OCI-LY7 (cell line): Measurements from ENCODE around the gene ZNF276. TPM values are rescaled to one million over a fixed set of nuclear protein-coding genes. Genes with fewer than 3 reads are reported as not detected.

Source experiments
- BruUV-seq: library from RNA; stranded (reverse); fragments of 400-500 nt; replicated peaks from 2 replicates; lab custom pipeline; 2021; lab: Mats Ljungman, UMichigan
- CTCF ChIA-PET: fragments of 300-600 bp; sonication (Branson Sonifier 250); formaldehyde crosslinking; loops from one replicate; lab custom pipeline; 2022; ENCODE audit warnings: antibody characterized with exemption; ENCODE audit not compliant: unreplicated experiment; lab: Charles Lee
- POLR2A ChIA-PET: fragments of 300-600 bp; sonication (Branson Sonifier 250); formaldehyde crosslinking; loops from one replicate; lab custom pipeline; 2022; ENCODE audit warnings: antibody characterized with exemption; lab: Charles Lee
- DNase-seq: peaks from one replicate; pipeline ENCODE4 v3.0.0-alpha.2; 2015; ENCODE audit warnings: low spot score
- H2AFZ ChIP-seq: fragments of 200-600 bp; sonication (generic), shearing (Covaris generic); 2 replicates; pipeline ENCODE4 v1.6.1; 2014; ENCODE audit warnings: mild to moderate bottlenecking, antibody characterized with exemption, low read length, moderate library complexity
- H3K27ac ChIP-seq: fragments of 200-600 bp; sonication (generic); 2 replicates; pipeline ENCODE4 v1.5.1; 2014; ENCODE audit warnings: mixed run types, low read depth, mild to moderate bottlenecking, moderate library complexity, low read length, inconsistent platforms; ENCODE audit not compliant: poor library complexity, severe bottlenecking
- H3K36me3 ChIP-seq: fragments of 200-600 bp; sonication (generic); 2 replicates; pipeline ENCODE4 v1.6.1; 2014; ENCODE audit warnings: mild to moderate bottlenecking, antibody characterized with exemption, low read length, moderate library complexity, mixed read lengths; ENCODE audit not compliant: insufficient read depth
- H3K4me1 ChIP-seq: fragments of 200-600 bp; sonication (generic); 2 replicates; pipeline ENCODE4 v1.5.1; 2014; ENCODE audit warnings: mild to moderate bottlenecking, low read length; ENCODE audit not compliant: insufficient read depth, poor library complexity, severe bottlenecking
- H3K4me2 ChIP-seq: fragments of 200-600 bp; sonication (generic); 2 replicates; pipeline ENCODE4 v1.6.1; 2014; ENCODE audit warnings: mild to moderate bottlenecking, low read length
- H3K4me3 ChIP-seq: fragments of 200-600 bp; sonication (generic); 2 replicates; pipeline ENCODE4 v1.5.1; 2014; ENCODE audit warnings: mild to moderate bottlenecking, low read depth, low read length; ENCODE audit not compliant: poor library complexity, severe bottlenecking
- H3K79me2 ChIP-seq: fragments of 200-600 bp; sonication (generic); 2 replicates; pipeline ENCODE4 v1.6.1; 2016; ENCODE audit warnings: low read depth, mild to moderate bottlenecking, low read length, moderate library complexity, mixed read lengths; ENCODE audit not compliant: insufficient read depth
- H3K9me2 ChIP-seq: fragments of 200-600 bp; sonication (generic); 2 replicates; pipeline ENCODE4 v1.6.1; 2016; ENCODE audit warnings: mild to moderate bottlenecking, low read length, mixed read lengths; ENCODE audit not compliant: insufficient read depth
- H3K9me3 ChIP-seq: fragments of 200-600 bp; sonication (generic); 2 replicates; pipeline ENCODE4 v1.6.1; 2014; ENCODE audit warnings: mild to moderate bottlenecking, mixed run types, low read length, mixed read lengths
- H4K20me1 ChIP-seq: fragments of 200-600 bp; sonication (generic); 2 replicates; pipeline ENCODE4 v1.6.1; 2014; ENCODE audit warnings: mild to moderate bottlenecking, antibody characterized with exemption, low read length, moderate library complexity, mixed read lengths; ENCODE audit not compliant: insufficient read depth
- EZH2phosphoT487 ChIP-seq: fragments of 200-600 bp; sonication (generic); IDR thresholded peaks from 2 replicates; pipeline ENCODE4 v1.6.1; 2018; ENCODE audit warnings: low read depth, borderline replicate concordance, mild to moderate bottlenecking, mixed run types, antibody characterized with exemption, low read length, moderate library complexity, mixed read lengths
- intact Hi-C: fragments of 100-400 bp; cut with micrococcal nuclease; formaldehyde crosslinking; loops from one replicate; pipeline ENCODE4 v1.10.0; 2022; ENCODE audit not compliant: unreplicated experiment
- total RNA-seq, 2 experiments: library from RNA; depleted of rRNA in 1 of 2; stranded (reverse); fragments of >200 nt in 1 of 2; shearing (Covaris generic) in 1 of 2; gene quantifications; 2 replicates each; pipeline ENCODE4 v1.2.3, GENCODE V29; 2014 to 2022
- TF ChIP-seq, protein P1 (sequence below): fragments of 200-600 bp; sonication (generic); conservative IDR thresholded peaks from 2 replicates; pipeline ENCODE4 v1.5.1; 2014; ENCODE audit warnings: mild to moderate bottlenecking, antibody characterized with exemption, low read length, moderate library complexity, mixed read lengths

Gene ZNF276
- total RNA-seq, 2 experiments from 2014 or later = 27.4 to 30.8 TPM

DNA sequence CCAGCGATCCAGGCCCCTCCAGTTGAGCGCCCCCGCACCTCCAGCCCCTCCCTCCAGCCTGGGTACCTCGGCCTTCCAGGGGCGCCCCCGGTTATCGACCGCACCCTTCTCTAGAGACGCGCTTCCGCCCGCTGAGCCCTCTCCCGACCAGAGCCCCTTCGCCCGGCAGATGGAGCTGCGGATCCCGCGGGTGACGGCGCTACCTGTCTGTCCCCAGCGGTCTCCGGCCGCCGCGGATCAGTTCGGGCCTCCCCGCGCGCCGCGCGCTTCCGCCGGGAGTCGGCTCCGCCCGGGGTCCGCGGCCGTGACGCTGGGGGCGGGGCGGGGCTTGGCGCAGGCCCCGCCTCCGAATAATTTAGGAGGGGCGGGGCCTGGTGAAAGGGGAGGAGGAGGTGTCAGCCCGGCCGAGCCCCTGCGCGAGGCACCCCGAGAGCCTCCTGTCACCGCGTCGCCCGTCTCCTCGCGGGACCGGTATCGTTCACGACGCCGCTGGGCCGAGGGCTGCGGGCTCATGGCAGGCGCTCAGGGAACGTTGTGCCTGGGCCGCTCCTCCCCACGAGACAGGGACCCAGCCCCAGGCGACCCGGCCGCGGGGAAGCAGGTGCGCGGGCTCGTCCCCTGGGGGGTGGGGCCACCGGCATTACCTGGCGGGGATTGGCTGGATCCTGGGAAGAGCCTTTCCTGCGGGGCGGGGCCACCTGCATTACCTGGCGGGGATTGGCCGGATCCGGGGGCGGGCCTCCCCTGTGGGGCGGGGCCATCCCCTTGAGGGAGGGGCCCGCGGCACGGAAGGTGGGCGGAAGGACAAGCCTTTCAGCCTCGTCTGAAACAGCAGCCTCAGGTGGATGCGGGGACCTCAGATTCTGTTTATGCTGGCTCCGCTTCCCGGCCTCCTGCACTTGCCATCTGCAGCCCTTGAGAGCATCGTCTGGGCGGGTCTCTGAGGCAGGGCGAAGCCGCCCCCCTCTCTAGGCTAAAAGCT lies 19.6 kb upstream of the ZNF276 start, which contains the start of gene SPATA2L:
SPATA2L (minus strand) TSS at position 281 of the 982 bp plus-strand sequence. CDS start 473 bp downstream, outside the sequence.
- BruUV-seq = no TSS peak
- POLR2A ChIA-PET = interaction anchor here (0.7 to 1.2 kb wide), 4 partner anchors 42 to 368 kb away, joined by 3 to 5 read pairs (median 4); no protein-coding TSS in a partner anchor

DNA sequence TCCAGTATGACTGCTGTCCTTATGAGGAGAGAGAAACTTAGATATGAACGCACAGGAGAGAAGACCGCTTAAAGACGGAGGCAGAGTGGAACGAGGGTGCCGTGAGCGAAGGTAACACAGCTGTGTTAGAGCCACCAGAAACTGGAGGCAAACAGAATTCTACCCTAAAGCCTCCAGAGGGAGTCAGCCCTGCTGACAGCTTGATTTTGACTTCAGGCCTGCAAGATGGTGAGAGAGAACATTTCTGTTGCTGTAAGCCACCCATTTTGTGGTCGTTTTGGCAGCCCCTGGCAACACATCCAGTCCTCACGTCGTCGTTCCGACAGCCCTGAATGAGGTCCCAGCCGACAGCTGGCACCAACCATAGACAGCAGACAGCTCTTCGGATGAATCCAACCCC lies 17.1 kb upstream of the ZNF276 start:
- Histone ChIP-seq H3K4me1 (peaks cover 21% of the 10 kb centered on the region), H2AFZ (no peak overlapping the region), H4K20me1 (no peaks in the 10 kb centered on the region), H3K79me2 (no peaks in the 10 kb centered on the region), H3K27ac (no peak overlapping the region), H3K9me3 (no peaks in the 10 kb centered on the region), H3K36me3 (peaks cover under 1% of the 10 kb centered on the region; the same call in 1 of the 2 replicates), H3K9me2 (no peaks in the 10 kb centered on the region), H3K4me3 (no peak overlapping the region), H3K4me2 (no peak overlapping the region)
- ChIA-PET POLR2A (interaction anchor here (0.7 kb wide), 1 partner anchor 18 kb away, joined by 3 read pairs; the partner anchor contains the start of gene CDK10), CTCF (no interaction called here)
- TSS peak; percentile 62 for BruUV-seq
- intact Hi-C loops = loop anchor here (10.0 kb wide), 1 partner anchor 311 kb away; the partner anchor contains the start of gene DBNDD1
- DNase-seq = no peak
- TF ChIP-seq, protein P1, sequence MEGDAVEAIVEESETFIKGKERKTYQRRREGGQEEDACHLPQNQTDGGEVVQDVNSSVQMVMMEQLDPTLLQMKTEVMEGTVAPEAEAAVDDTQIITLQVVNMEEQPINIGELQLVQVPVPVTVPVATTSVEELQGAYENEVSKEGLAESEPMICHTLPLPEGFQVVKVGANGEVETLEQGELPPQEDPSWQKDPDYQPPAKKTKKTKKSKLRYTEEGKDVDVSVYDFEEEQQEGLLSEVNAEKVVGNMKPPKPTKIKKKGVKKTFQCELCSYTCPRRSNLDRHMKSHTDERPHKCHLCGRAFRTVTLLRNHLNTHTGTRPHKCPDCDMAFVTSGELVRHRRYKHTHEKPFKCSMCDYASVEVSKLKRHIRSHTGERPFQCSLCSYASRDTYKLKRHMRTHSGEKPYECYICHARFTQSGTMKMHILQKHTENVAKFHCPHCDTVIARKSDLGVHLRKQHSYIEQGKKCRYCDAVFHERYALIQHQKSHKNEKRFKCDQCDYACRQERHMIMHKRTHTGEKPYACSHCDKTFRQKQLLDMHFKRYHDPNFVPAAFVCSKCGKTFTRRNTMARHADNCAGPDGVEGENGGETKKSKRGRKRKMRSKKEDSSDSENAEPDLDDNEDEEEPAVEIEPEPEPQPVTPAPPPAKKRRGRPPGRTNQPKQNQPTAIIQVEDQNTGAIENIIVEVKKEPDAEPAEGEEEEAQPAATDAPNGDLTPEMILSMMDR = no peak
- no peak for TF ChIP-seq EZH2phosphoT487

More for the DNA sequence above, 19.6 kb upstream of the ZNF276 start, which contains the start of gene SPATA2L:
- intact Hi-C loops = loop anchor here (2.0 to 10.0 kb wide), 3 partner anchors 163 to 313 kb away; partner anchors contain the start of genes DBNDD1 and MC1R
- H3K4me2 ChIP-seq = peak within 1 kb of the TSS; percentile 88
- peak within 1 kb of the TSS; percentile 29 for H2AFZ ChIP-seq
- H3K79me2 ChIP-seq = no peaks in the 10 kb centered on the region
- CTCF ChIA-PET = interaction anchor here (1.0 kb wide), 1 partner anchor 217 kb away, joined by 3 read pairs; the partner anchor contains the start of gene MC1R
- H3K36me3 ChIP-seq = peaks cover 7% of the 10 kb centered on the region; the same call in 1 of the 2 replicates
- peaks cover 23% of the 10 kb centered on the region for H3K4me1 ChIP-seq
- no peak for TF ChIP-seq EZH2phosphoT487
- TF ChIP-seq, protein P1 = peak; percentile 23; the same call in 1 of the 2 replicates
- peak; percentile 98 for DNase-seq
- H3K27ac ChIP-seq = peak within 1 kb of the TSS; percentile 55
- no peaks in the 10 kb centered on the region for H4K20me1 ChIP-seq
- H3K9me2 ChIP-seq = no peaks in the 10 kb centered on the region
- no peaks in the 10 kb centered on the region for H3K9me3 ChIP-seq
- H3K4me3 ChIP-seq = peak within 1 kb of the TSS; percentile 74
